GM19452 (cell line): Measurements from ENCODE around the gene ADGRA1.
"Not testable (repeated sequence)": the region's sequence is repeated elsewhere in the genome, so short reads cannot be mapped to it uniquely, and the experiment has no call there.

Experiments used
- ATAC-seq: cut with Tn5 transposase; IDR thresholded peaks from one replicate; pipeline ENCODE4 v1.9.1; 2021; ENCODE audit not compliant: unreplicated experiment

The ADGRA1 gene

GRCh38 chr10:133087679-133088178, at the start of gene ADGRA1:
TSS of gene ADGRA1 (plus strand) at chr10:133087924. CDS start at chr10:133088910, 986 bp downstream.
- no peak for ATAC-seq

- no peak for ATAC-seq
Observed at GRCh38 chr10:133038036-133038823, 49.5 kb upstream of the ADGRA1 start.

GRCh38 chr10:133039107-133039802, 48.5 kb upstream of the ADGRA1 start:
- ATAC-seq, result no peak

- ATAC-seq, result no peak
Observed at GRCh38 chr10:133039803-133040165, 47.9 kb upstream of the ADGRA1 start.

- no peak for ATAC-seq
Observed at GRCh38 chr10:133040198-133040597, 47.5 kb upstream of the ADGRA1 start.

- ATAC-seq, result no peak
Observed at GRCh38 chr10:133041101-133041500, 46.6 kb upstream of the ADGRA1 start.

- ATAC-seq, result no peak
Observed at GRCh38 chr10:133042061-133042460, 45.7 kb upstream of the ADGRA1 start.

GRCh38 chr10:133042816-133043215, 44.9 kb upstream of the ADGRA1 start:
- ATAC-seq, result no peak

GRCh38 chr10:133043541-133044225, 44.0 kb upstream of the ADGRA1 start:
- ATAC-seq, result no peak

GRCh38 chr10:133044401-133044811, 43.3 kb upstream of the ADGRA1 start:
- no peak for ATAC-seq

- ATAC-seq, result no peak
Observed at GRCh38 chr10:133045556-133046389, 42.0 kb upstream of the ADGRA1 start.

- ATAC-seq, result no peak
Observed at GRCh38 chr10:133046390-133046765, 41.3 kb upstream of the ADGRA1 start.

- no peak for ATAC-seq
Observed at GRCh38 chr10:133047526-133048123, 40.1 kb upstream of the ADGRA1 start.

- no peak for ATAC-seq
Observed at GRCh38 chr10:133048266-133048665, 39.5 kb upstream of the ADGRA1 start.

GRCh38 chr10:133048926-133049325, 38.8 kb upstream of the ADGRA1 start:
- no peak for ATAC-seq

GRCh38 chr10:133049639-133050038, 38.1 kb upstream of the ADGRA1 start:
- ATAC-seq, result no peak

- ATAC-seq, result no peak
Observed at GRCh38 chr10:133050371-133050770, 37.4 kb upstream of the ADGRA1 start.

- no peak for ATAC-seq
Observed at GRCh38 chr10:133052076-133052475, 35.6 kb upstream of the ADGRA1 start.

GRCh38 chr10:133053527-133054133, 34.1 kb upstream of the ADGRA1 start:
- ATAC-seq, result not testable (repeated sequence)

- ATAC-seq, result no peak
Observed at GRCh38 chr10:133055470-133055869, 32.3 kb upstream of the ADGRA1 start.
